WTC11 (cell line): ENCODE measurements around the gene PCNX1. TPM values are rescaled to one million over a fixed set of nuclear protein-coding genes. Genes with fewer than 3 reads are reported as not detected.
A peak's percentile ranks its signal among the peaks of the same experiment; 100 is the strongest.

Source experiments
- ATAC-seq: fragments of 200-7000 bp; cut with Tn5 transposase; 2 replicates; pipeline ENCODE4 v1.10.0; 2021; ENCODE audit warnings: mild to moderate bottlenecking, moderate library complexity
- CTCF ChIA-PET: fragments of 300-600 bp; sonication (Branson Sonifier 250); formaldehyde crosslinking; loops from one replicate; lab custom pipeline; 2021; ENCODE audit warnings: antibody characterized with exemption; lab: Charles Lee
- POLR2A ChIA-PET: fragments of 350-600 bp; sonication (Branson Sonifier 250); formaldehyde crosslinking; loops from one replicate; lab custom pipeline; 2021; ENCODE audit warnings: antibody characterized with exemption; lab: Charles Lee
- DNase-seq: peaks from one replicate; pipeline ENCODE4 v3.0.0; 2021; ENCODE audit warnings: low spot score
- H3K27ac Mint-ChIP-seq: 2 replicates; pipeline ENCODE4 v1.8.0; 2021; ENCODE audit warnings: mixed read lengths
- H3K27me3 Mint-ChIP-seq: 2 replicates; pipeline ENCODE4 v1.8.0; 2021; ENCODE audit warnings: low read depth, mild to moderate bottlenecking, moderate library complexity, mixed read lengths
- H3K36me3 Mint-ChIP-seq: 2 replicates; pipeline ENCODE4 v1.8.0; 2021; ENCODE audit warnings: mixed read lengths
- H3K4me1 Mint-ChIP-seq: 2 replicates; pipeline ENCODE4 v1.8.0; 2022; ENCODE audit warnings: mixed read lengths
- H3K4me3 Mint-ChIP-seq: 2 replicates; pipeline ENCODE4 v1.8.0; 2021; ENCODE audit warnings: mild to moderate bottlenecking, moderate library complexity, mixed read lengths
- H3K9me3 Mint-ChIP-seq: 2 replicates; pipeline ENCODE4 v1.8.0; 2021; ENCODE audit warnings: mixed read lengths
- ATF1 ChIP-seq: sonication (generic); formaldehyde crosslinking; IDR thresholded peaks from 2 replicates; pipeline ENCODE4 v1.8.1; 2023; ENCODE audit warnings: mild to moderate bottlenecking, moderate library complexity, missing genetic modification reagents
- CDX4 ChIP-seq: fragments of 250-450 bp; sonication (Bioruptor Pico); IDR thresholded peaks from 2 replicates; pipeline ENCODE4 v1.9.0; 2021; ENCODE audit warnings: moderate library complexity, mild to moderate bottlenecking, inconsistent platforms, borderline replicate concordance
- GRHL2 ChIP-seq: fragments of 250-450 bp; sonication (Bioruptor Pico); IDR thresholded peaks from 2 replicates; pipeline ENCODE4 v1.8.0; 2022; ENCODE audit warnings: mild to moderate bottlenecking, moderate library complexity; ENCODE audit not compliant: insufficient replicate concordance, severe bottlenecking
- JUN ChIP-seq: sonication (generic); formaldehyde crosslinking; IDR thresholded peaks from 2 replicates; pipeline ENCODE4 v1.8.0; 2023; ENCODE audit warnings: mild to moderate bottlenecking, missing genetic modification reagents
- NR2C2 ChIP-seq: sonication (generic); formaldehyde crosslinking; IDR thresholded peaks from 2 replicates; pipeline ENCODE4 v1.8.0; 2022; ENCODE audit warnings: mild to moderate bottlenecking, missing genetic modification reagents
- PRRX2 ChIP-seq: fragments of 250-450 bp; sonication (Bioruptor Pico); IDR thresholded peaks from 2 replicates; pipeline ENCODE4 v1.8.0; 2021; ENCODE audit warnings: mild to moderate bottlenecking
- RELA ChIP-seq: sonication (generic); formaldehyde crosslinking; IDR thresholded peaks from 2 replicates; pipeline ENCODE4 v1.8.1; 2022; ENCODE audit warnings: missing genetic modification reagents, mild to moderate bottlenecking, borderline replicate concordance
- RORB ChIP-seq: fragments of 250-450 bp; sonication (Bioruptor Pico); IDR thresholded peaks from 2 replicates; pipeline ENCODE4 v1.9.0; 2021; ENCODE audit warnings: mild to moderate bottlenecking
- TEAD1 ChIP-seq: sonication (generic); formaldehyde crosslinking; IDR thresholded peaks from 2 replicates; pipeline ENCODE4 v1.8.0; 2022; ENCODE audit warnings: mild to moderate bottlenecking, missing genetic modification reagents
- TEAD4 ChIP-seq: sonication (generic); formaldehyde crosslinking; IDR thresholded peaks from 2 replicates; pipeline ENCODE4 v1.8.0; 2022; ENCODE audit warnings: mild to moderate bottlenecking, missing genetic modification reagents
- USF2 ChIP-seq: sonication (generic); formaldehyde crosslinking; IDR thresholded peaks from 2 replicates; pipeline ENCODE4 v1.8.1; 2023; ENCODE audit warnings: mild to moderate bottlenecking, missing genetic modification reagents, moderate library complexity
- ZNF121 ChIP-seq: sonication (generic); formaldehyde crosslinking; IDR thresholded peaks from 2 replicates; pipeline ENCODE4 v1.8.0; 2023; ENCODE audit warnings: missing genetic modification reagents
- ZNF138 ChIP-seq: sonication (generic); formaldehyde crosslinking; conservative IDR thresholded peaks from 2 replicates; pipeline ENCODE4 v1.8.1; 2022; ENCODE audit warnings: mild to moderate bottlenecking, moderate library complexity, missing genetic modification reagents
- ZNF416 ChIP-seq: fragments of 250-450 bp; sonication (Bioruptor Pico); IDR thresholded peaks from 2 replicates; pipeline ENCODE4 v1.9.0; 2021; ENCODE audit warnings: mild to moderate bottlenecking, inconsistent platforms
- total RNA-seq: library from RNA; stranded (reverse); gene quantifications from 3 replicates; pipeline ENCODE4 v1.2.3, GENCODE V29; 2021
- TF ChIP-seq, protein P1 (sequence below): sonication (generic); formaldehyde crosslinking; IDR thresholded peaks from 2 replicates; pipeline ENCODE4 v1.8.0; 2023; ENCODE audit warnings: mild to moderate bottlenecking, missing genetic modification reagents
- TF ChIP-seq, protein P2 (sequence below): sonication (generic); formaldehyde crosslinking; conservative IDR thresholded peaks from 2 replicates; pipeline ENCODE4 v1.8.1; 2022; ENCODE audit warnings: mild to moderate bottlenecking, missing genetic modification reagents
- TF ChIP-seq, protein P3 (sequence below): sonication (generic); formaldehyde crosslinking; IDR thresholded peaks from 2 replicates; pipeline ENCODE4 v1.8.1; 2022; ENCODE audit warnings: low read depth, mild to moderate bottlenecking, moderate library complexity, missing genetic modification reagents, borderline replicate concordance
- TF ChIP-seq, protein P4 (sequence below): sonication (generic); formaldehyde crosslinking; IDR thresholded peaks from 2 replicates; pipeline ENCODE4 v1.8.1; 2023; ENCODE audit warnings: mild to moderate bottlenecking, missing genetic modification reagents
- TF ChIP-seq, protein P5 (sequence below): sonication (generic); formaldehyde crosslinking; IDR thresholded peaks from 2 replicates; pipeline ENCODE4 v1.8.0; 2022; ENCODE audit warnings: missing genetic modification reagents

Gene PCNX1
- total RNA-seq, 1 experiment from 2014 or later: 46.4 TPM

- TF ChIP-seq, protein P1, sequence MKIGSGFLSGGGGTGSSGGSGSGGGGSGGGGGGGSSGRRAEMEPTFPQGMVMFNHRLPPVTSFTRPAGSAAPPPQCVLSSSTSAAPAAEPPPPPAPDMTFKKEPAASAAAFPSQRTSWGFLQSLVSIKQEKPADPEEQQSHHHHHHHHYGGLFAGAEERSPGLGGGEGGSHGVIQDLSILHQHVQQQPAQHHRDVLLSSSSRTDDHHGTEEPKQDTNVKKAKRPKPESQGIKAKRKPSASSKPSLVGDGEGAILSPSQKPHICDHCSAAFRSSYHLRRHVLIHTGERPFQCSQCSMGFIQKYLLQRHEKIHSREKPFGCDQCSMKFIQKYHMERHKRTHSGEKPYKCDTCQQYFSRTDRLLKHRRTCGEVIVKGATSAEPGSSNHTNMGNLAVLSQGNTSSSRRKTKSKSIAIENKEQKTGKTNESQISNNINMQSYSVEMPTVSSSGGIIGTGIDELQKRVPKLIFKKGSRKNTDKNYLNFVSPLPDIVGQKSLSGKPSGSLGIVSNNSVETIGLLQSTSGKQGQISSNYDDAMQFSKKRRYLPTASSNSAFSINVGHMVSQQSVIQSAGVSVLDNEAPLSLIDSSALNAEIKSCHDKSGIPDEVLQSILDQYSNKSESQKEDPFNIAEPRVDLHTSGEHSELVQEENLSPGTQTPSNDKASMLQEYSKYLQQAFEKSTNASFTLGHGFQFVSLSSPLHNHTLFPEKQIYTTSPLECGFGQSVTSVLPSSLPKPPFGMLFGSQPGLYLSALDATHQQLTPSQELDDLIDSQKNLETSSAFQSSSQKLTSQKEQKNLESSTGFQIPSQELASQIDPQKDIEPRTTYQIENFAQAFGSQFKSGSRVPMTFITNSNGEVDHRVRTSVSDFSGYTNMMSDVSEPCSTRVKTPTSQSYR (CRISPR knock-in tag): no peak
- no peak for TF ChIP-seq GRHL2 (CRISPR knock-in tag)
- no peak for TF ChIP-seq PRRX2 (CRISPR knock-in tag)
- no peak for TF ChIP-seq ZNF416 (CRISPR knock-in tag)
- TF ChIP-seq, protein P2, sequence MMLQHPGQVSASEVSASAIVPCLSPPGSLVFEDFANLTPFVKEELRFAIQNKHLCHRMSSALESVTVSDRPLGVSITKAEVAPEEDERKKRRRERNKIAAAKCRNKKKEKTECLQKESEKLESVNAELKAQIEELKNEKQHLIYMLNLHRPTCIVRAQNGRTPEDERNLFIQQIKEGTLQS (CRISPR knock-in tag): no peak
- TF ChIP-seq TEAD1 (CRISPR knock-in tag): no peak
- TF ChIP-seq, protein P3, sequence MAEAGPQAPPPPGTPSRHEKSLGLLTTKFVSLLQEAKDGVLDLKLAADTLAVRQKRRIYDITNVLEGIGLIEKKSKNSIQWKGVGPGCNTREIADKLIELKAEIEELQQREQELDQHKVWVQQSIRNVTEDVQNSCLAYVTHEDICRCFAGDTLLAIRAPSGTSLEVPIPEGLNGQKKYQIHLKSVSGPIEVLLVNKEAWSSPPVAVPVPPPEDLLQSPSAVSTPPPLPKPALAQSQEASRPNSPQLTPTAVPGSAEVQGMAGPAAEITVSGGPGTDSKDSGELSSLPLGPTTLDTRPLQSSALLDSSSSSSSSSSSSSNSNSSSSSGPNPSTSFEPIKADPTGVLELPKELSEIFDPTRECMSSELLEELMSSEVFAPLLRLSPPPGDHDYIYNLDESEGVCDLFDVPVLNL (CRISPR knock-in tag): no peak
- TF ChIP-seq NR2C2 (CRISPR knock-in tag): no peak
- no peak for TF ChIP-seq JUN
Measured at GRCh38 chr14:70954068-70954467, 46.8 kb downstream of the PCNX1 start (continued).

GRCh38 chr14:70955543-70956480, 48.6 kb downstream of the PCNX1 start:
- Mint-ChIP-seq H3K27ac (no peak overlapping the region), H3K9me3 (peaks cover 3% of the 10 kb centered on the region; the same call in 1 of the 2 replicates), H3K4me1 (no peaks in the 10 kb centered on the region), H3K36me3 (peaks cover 12% of the 10 kb centered on the region), H3K4me3 (no peak overlapping the region), H3K27me3 (no peaks in the 10 kb centered on the region)
- CTCF ChIA-PET: interaction anchor here (0.6 to 4.6 kb wide), 12 partner anchors 14 to 146 kb away, joined by 3 to 31 read pairs (median 4); partner anchors contain the start of genes MAP3K9 and PCNX1
- ATAC-seq: peak; percentile 51; the same call in 1 of the 2 replicates
- POLR2A ChIA-PET: interaction anchor here (1.0 kb wide), 1 partner anchor 48 kb away, joined by 3 read pairs; the partner anchor contains the start of gene PCNX1
- DNase-seq: no peak
- TF ChIP-seq USF2 (CRISPR knock-in tag): no peak
- TF ChIP-seq GRHL2 (CRISPR knock-in tag): no peak
- no peak for TF ChIP-seq CDX4 (CRISPR knock-in tag)
- TF ChIP-seq TEAD1 (CRISPR knock-in tag): no peak

DNA sequence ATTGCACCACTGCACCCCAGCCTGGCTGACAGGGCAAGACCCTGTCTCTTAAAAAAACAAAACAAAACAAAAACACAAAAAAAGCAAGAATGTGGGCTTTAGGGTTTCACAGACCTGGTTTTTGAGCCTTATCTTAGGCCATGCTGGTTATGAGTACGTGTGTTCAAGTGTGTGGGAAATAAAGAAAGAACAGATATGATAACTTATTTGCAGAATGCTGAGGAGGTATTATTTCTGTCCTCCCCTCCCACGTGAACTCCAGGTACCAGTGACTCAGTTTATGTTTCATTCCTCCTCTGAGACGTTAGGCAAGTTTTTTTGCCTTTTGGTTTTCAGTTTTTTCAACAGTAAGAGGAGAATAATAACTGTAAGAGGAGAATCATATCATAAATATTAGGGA, 49.3 kb downstream of the PCNX1 start:
- ATAC-seq (no peak), DNase-seq (no peak)
- POLR2A ChIA-PET: no interaction called here
- H3K9me3 Mint-ChIP-seq: peaks cover 3% of the 10 kb centered on the region; the same call in 1 of the 2 replicates
- no peaks in the 10 kb centered on the region for H3K27me3 Mint-ChIP-seq
- CTCF ChIA-PET: interaction anchor here (1.0 to 4.6 kb wide), 3 partner anchors 15 to 124 kb away, joined by 3 to 31 read pairs (median 7); partner anchors contain the start of gene PCNX1
- TF ChIP-seq ZNF121 (CRISPR knock-in tag): no peak
- no peak for TF ChIP-seq RELA (CRISPR knock-in tag)
- TF ChIP-seq TEAD4 (CRISPR knock-in tag): no peak
- TF ChIP-seq RORB (CRISPR knock-in tag): no peak
- TF ChIP-seq, protein P4, sequence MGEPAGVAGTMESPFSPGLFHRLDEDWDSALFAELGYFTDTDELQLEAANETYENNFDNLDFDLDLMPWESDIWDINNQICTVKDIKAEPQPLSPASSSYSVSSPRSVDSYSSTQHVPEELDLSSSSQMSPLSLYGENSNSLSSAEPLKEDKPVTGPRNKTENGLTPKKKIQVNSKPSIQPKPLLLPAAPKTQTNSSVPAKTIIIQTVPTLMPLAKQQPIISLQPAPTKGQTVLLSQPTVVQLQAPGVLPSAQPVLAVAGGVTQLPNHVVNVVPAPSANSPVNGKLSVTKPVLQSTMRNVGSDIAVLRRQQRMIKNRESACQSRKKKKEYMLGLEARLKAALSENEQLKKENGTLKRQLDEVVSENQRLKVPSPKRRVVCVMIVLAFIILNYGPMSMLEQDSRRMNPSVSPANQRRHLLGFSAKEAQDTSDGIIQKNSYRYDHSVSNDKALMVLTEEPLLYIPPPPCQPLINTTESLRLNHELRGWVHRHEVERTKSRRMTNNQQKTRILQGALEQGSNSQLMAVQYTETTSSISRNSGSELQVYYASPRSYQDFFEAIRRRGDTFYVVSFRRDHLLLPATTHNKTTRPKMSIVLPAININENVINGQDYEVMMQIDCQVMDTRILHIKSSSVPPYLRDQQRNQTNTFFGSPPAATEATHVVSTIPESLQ (CRISPR knock-in tag): no peak
- TF ChIP-seq, protein P5, sequence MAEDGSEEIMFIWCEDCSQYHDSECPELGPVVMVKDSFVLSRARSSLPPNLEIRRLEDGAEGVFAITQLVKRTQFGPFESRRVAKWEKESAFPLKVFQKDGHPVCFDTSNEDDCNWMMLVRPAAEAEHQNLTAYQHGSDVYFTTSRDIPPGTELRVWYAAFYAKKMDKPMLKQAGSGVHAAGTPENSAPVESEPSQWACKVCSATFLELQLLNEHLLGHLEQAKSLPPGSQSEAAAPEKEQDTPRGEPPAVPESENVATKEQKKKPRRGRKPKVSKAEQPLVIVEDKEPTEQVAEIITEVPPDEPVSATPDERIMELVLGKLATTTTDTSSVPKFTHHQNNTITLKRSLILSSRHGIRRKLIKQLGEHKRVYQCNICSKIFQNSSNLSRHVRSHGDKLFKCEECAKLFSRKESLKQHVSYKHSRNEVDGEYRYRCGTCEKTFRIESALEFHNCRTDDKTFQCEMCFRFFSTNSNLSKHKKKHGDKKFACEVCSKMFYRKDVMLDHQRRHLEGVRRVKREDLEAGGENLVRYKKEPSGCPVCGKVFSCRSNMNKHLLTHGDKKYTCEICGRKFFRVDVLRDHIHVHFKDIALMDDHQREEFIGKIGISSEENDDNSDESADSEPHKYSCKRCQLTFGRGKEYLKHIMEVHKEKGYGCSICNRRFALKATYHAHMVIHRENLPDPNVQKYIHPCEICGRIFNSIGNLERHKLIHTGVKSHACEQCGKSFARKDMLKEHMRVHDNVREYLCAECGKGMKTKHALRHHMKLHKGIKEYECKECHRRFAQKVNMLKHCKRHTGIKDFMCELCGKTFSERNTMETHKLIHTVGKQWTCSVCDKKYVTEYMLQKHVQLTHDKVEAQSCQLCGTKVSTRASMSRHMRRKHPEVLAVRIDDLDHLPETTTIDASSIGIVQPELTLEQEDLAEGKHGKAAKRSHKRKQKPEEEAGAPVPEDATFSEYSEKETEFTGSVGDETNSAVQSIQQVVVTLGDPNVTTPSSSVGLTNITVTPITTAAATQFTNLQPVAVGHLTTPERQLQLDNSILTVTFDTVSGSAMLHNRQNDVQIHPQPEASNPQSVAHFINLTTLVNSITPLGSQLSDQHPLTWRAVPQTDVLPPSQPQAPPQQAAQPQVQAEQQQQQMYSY (CRISPR knock-in tag): no peak
- no peak for TF ChIP-seq ZNF138 (CRISPR knock-in tag)
- TF ChIP-seq ATF1 (CRISPR knock-in tag): no peak
- H3K36me3 Mint-ChIP-seq: peaks cover 11% of the 10 kb centered on the region
- no peaks in the 10 kb centered on the region for H3K4me1 Mint-ChIP-seq
- H3K27ac Mint-ChIP-seq: no peak overlapping the region
- H3K4me3 Mint-ChIP-seq: no peak overlapping the region
